ENCODE measurements around the gene PMCH.
A peak's percentile ranks its signal among the peaks of the same experiment; 100 is the strongest.
"Not testable (repeated sequence)": the region's sequence is repeated elsewhere in the genome, so short reads cannot be mapped to it uniquely, and the experiment has no call there.

PMCH gene

GRCh38 chr12:102197789-102198188 lies at the start of gene PMCH:
PMCH (minus strand) TSS chr12:102197833; CDS start chr12:102197770, 63 bp downstream.
- H3K4me3 ChIP-seq (ENCODE audit: control insufficient read depth, low read depth, low read length) = no peak within 1 kb of the TSS
- no peak for TF ChIP-seq CTCF (conservative IDR thresholded peaks at IDR 0.05; ENCODE audit: control insufficient read depth, insufficient read depth, low read depth, low read length)
- DNase-seq (ENCODE audit: low read depth) = peak; percentile 49

- not testable (repeated sequence) for DNase-seq (ENCODE audit: low read depth)
These were observed 43.2 kb upstream of the PMCH start for GRCh38 chr12:102240859-102241258.

GRCh38 chr12:102234599-102234998 lies 37.0 kb upstream of the PMCH start:
- DNase-seq (ENCODE audit: low read depth) = peak; percentile 12
- peak; percentile 1 for TF ChIP-seq CTCF (conservative IDR thresholded peaks at IDR 0.05; ENCODE audit: control insufficient read depth, insufficient read depth, low read depth, low read length)
- H3K4me3 ChIP-seq (ENCODE audit: control insufficient read depth, low read depth, low read length) = no peak overlapping the region

More at GRCh38 chr12:102240859-102241258, 43.2 kb upstream of the PMCH start:
- H3K4me3 ChIP-seq (ENCODE audit: control insufficient read depth, low read depth, low read length) = not testable (repeated sequence)

GRCh38 chr12:102232446-102232845 lies 34.8 kb upstream of the PMCH start:
- TF ChIP-seq CTCF (conservative IDR thresholded peaks at IDR 0.05; ENCODE audit: control insufficient read depth, insufficient read depth, low read depth, low read length) = no peak
- no peak overlapping the region for H3K4me3 ChIP-seq (ENCODE audit: control insufficient read depth, low read depth, low read length)
- peak; percentile 77 for DNase-seq (ENCODE audit: low read depth)

- H3K4me3 ChIP-seq (ENCODE audit: control insufficient read depth, low read depth, low read length) = no peak overlapping the region
- no peak for DNase-seq (ENCODE audit: low read depth)
- no peak for TF ChIP-seq CTCF (conservative IDR thresholded peaks at IDR 0.05; ENCODE audit: control insufficient read depth, insufficient read depth, low read depth, low read length)
These were observed 34.4 kb upstream of the PMCH start for GRCh38 chr12:102232036-102232435.

GRCh38 chr12:102227954-102228353 lies 30.3 kb upstream of the PMCH start:
- H3K4me3 ChIP-seq (ENCODE audit: control insufficient read depth, low read depth, low read length) = no peak overlapping the region
- TF ChIP-seq CTCF (conservative IDR thresholded peaks at IDR 0.05; ENCODE audit: control insufficient read depth, insufficient read depth, low read depth, low read length) = no peak
- no peak for DNase-seq (ENCODE audit: low read depth)

GRCh38 chr12:102220736-102221135 lies 23.1 kb upstream of the PMCH start:
- no peak for TF ChIP-seq CTCF (conservative IDR thresholded peaks at IDR 0.05; ENCODE audit: control insufficient read depth, insufficient read depth, low read depth, low read length)
- no peak for DNase-seq (ENCODE audit: low read depth)
- H3K4me3 ChIP-seq (ENCODE audit: control insufficient read depth, low read depth, low read length) = no peak overlapping the region
